Activated CD4-positive, alpha-beta T cell treated with anti-CD3 and anti-CD28 coated beads, Interleukin-2, Interleukin-4, amounts not matched to agents 100 ng/mL and 50 ng/mL, durations not matched to agents 16 hours and 8 hours (primary cell): Measurements from ENCODE around the gene TADA2B.
A peak's percentile ranks its signal among the peaks of the same experiment; 100 is the strongest.
"Not testable (repeated sequence)": the region's sequence is repeated elsewhere in the genome, so short reads cannot be mapped to it uniquely, and the experiment has no call there.

ENCODE experiments used
- DNase-seq: peaks from one replicate; pipeline ENCODE4 v3.0.0-alpha.2; 2020; ENCODE audit warnings: low spot score

TADA2B gene

GRCh38 chr4:7083597-7084563, 40.7 kb downstream of the TADA2B start:
- no peak for DNase-seq

DNA sequence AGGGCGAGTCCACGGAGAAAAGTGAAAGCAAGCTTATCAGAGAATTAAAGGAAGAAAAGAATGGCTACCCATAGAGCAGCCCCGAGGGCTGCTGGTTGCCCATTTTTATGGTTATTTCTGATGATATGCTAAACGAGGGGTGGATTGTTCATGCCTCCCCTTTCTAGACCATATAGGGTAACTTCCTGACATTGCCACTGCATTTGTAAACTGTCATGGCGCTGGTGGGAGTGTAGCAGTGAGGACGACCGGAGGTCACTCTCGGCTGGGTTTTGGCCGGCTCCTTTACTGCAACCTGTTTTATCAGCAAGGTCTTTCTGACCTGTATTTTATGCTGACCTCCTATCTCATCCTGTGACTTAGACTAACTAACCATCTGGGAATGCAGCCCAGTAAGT, 41.4 kb downstream of the TADA2B start:
- not testable (repeated sequence) for DNase-seq

GRCh38 chr4:7086384-7086783, 43.2 kb downstream of the TADA2B start:
- no peak for DNase-seq

DNA sequence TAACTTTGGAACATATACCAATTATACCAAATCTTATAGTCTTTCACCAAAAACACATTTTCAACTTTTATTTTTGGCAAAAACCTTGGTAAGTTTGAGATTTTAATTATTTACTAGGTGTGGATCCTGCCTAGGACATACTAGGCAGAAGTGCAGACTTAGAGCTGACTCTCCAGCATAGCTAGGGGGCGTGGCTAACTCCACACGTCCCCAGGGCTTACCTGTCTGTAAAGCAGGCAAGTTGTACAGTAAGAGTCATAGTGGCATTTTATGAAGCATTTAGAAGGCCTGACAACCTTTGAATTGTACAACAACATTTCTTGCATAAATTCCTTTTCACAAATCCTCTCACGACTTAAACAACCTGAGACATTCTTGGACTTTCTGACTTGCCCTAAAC, 43.9 kb downstream of the TADA2B start:
- no peak for DNase-seq

- no peak for DNase-seq
These were observed 46.2 kb downstream of the TADA2B start for GRCh38 chr4:7089213-7089986.

GRCh38 chr4:7092026-7092425, 48.9 kb downstream of the TADA2B start:
- DNase-seq = no peak

GRCh38 chr4:7094916-7095315, 51.7 kb downstream of the TADA2B start:
- DNase-seq = no peak

GRCh38 chr4:7095611-7096155, 52.5 kb downstream of the TADA2B start:
- no peak for DNase-seq

- DNase-seq = no peak
These were observed 53.1 kb downstream of the TADA2B start for GRCh38 chr4:7096236-7096635.

DNA sequence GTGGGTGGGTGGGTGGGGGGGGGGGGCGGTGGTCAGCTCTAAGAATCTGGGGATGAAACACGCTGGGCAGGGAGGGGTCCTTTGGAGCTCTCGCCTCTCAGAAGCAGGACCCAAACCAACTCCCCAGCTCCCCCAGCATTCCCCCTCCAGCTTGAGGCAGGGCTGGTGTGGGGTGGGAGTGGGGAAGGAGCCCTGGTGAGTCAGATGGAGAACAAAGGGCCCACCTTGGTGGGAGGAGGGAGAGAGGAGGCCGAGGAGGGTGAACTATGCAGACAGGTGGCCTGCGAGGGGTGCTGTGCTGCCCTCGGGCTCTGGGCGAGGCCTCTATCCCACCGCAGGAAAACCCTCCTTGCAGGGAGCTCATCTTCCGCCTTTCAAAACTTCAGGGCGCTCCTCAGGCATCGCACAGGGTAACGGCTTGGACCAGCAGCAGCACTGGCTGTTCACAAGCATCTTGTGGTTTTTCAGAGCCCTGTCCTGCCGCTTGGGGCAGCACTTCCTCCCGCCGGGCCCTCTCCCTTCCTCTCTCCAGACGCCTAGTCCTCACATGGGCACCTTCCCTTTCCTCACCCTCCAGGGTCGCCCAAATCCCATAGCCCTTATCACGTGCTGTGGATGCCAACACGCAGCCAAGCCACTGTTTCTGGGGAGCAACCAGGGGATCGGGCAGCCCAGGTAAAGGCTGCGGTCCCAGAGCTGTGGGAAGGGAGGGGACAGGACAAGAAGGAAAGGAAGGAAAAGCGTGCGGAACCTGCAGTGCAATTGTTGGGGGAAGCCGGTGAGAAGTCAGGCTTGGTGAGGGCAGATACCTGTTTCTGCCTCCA, 58.7 kb downstream of the TADA2B start:
- peak; percentile 58 for DNase-seq

DNA sequence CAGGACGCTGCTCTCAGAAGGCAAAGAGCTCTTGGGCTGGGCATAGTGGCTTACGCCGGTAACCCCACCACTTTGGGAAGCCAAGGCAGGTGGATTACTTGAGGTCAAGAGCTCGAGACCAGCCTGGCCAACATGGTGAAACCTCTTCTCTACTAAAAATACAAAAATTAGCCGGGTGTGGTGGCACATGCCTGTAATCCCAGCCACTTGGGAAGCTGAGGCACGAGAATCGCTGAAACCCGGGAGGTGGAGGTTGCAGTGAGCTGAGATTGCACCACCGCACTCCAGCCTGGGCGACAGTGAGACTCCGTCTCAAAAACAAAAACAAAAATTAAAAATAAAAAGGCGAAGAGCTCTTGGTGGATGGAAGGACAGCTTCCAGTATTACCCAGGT, 59.3 kb downstream of the TADA2B start:
- not testable (repeated sequence) for DNase-seq

GRCh38 chr4:7103031-7103606, 59.9 kb downstream of the TADA2B start:
- peak; percentile 84 for DNase-seq

DNA sequence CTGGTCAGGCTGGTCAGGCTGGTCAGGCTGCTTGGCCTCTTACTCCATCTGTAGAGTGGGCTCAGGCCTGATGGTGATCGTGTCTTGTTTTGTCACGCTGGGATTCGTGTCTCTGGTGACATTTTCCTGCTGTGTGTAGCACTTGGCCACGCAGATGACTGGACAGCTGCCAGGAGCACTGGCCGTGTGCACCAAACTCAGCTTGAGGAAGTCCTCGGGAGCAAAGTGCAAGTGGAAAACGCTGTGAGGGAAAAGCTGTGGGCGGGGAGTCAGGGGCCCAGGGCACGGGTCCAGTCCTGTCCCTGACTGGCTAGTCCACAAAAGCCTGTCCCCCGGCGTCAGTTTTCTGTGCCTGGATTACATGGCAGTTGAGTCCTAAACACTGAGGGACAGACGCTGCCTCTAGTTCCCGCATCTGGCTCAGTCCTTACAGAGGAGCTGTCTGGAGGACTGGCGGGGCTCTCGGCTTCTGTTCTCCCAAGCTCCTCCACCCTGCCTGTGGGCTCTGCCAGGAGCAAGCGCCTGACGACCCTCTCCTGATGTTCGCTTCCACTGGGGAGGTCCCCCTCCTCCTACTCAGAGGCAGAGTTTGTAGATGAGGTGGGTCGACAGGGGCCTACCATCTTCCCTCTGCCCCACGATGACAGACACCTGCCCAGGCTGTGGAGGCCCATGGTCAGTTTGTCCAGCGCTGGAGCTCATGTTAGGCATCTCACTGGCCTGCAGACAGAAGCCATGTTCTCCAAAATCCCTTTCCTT, 60.6 kb downstream of the TADA2B start:
- no peak for DNase-seq

DNA sequence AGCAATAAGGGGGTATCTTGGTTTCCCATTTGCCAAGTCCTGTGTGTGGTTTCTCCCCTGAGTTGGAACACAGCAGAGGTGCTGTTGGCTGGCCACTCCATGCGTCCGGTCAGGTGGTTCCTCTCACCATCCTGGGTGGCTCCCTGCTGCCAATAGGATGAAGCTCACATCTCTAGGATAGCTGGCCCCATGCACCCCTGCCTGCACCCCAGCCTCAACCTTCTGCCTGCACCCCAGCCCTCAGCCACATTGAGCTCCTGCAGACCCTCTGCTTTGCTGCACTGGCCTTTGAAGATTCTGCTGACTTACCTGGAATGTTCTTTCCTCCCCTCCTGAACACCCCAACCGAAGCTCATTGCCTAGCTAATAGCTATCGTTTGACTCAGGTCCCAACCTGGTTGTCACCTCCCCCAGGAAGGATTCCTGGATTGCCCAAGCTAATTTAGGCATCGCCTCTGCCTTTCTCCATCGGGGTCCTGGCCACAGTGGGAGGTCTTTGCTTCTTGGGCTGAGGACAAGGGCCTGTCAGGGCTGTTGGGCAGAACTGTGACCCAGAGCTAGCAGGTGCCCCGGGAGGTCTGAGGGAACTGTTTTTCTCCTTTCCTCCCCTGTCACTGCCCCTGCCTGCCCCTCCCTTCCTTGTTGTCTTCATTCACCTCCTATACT, 61.3 kb downstream of the TADA2B start:
- DNase-seq = no peak

- no peak for DNase-seq
These were observed 62.1 kb downstream of the TADA2B start for GRCh38 chr4:7105276-7105675.

- no peak for DNase-seq
These were observed 64.2 kb downstream of the TADA2B start for GRCh38 chr4:7107166-7107905.
